IPS DF 6.9 (cell line): ENCODE results near the gene DDOST.

Experiments used
- DNase-seq: peaks from one replicate; pipeline ENCODE4 v3.0.0-alpha.2; 2013; ENCODE audit warnings: low read depth, low spot score
- H3K27ac ChIP-seq: one replicate; pipeline ENCODE4 v1.5.1; 2013; ENCODE audit warnings: low read length, control low read depth
- H3K27me3 ChIP-seq: 2 replicates; pipeline ENCODE4 v1.6.1; 2013; ENCODE audit warnings: mild to moderate bottlenecking, low read length; ENCODE audit not compliant: control insufficient read depth, insufficient read depth
- H3K36me3 ChIP-seq: 2 replicates; pipeline ENCODE4 v1.6.1; 2013; ENCODE audit warnings: low read length; ENCODE audit not compliant: control insufficient read depth, insufficient read depth
- H3K4me1 ChIP-seq: 2 replicates; pipeline ENCODE4 v1.6.1; 2013; ENCODE audit warnings: low read length; ENCODE audit not compliant: control insufficient read depth, insufficient read depth
- H3K4me3 ChIP-seq: 2 replicates; pipeline ENCODE4 v1.5.1; 2013; ENCODE audit warnings: mild to moderate bottlenecking, low read length
- H3K9me3 ChIP-seq: 2 replicates; pipeline ENCODE4 v1.6.1; 2013; ENCODE audit warnings: low read length, inconsistent platforms; ENCODE audit not compliant: control insufficient read depth, insufficient read depth
- WGBS: extraction: QIAGEN DNeasy Blood & Tissue Kit; methylation state at CpG from one replicate; pipeline ENCODE4 v1.1.7; 2013; ENCODE audit warnings: mixed read lengths, missing lambda C conversion rate; ENCODE audit not compliant: insufficient read length, insufficient coverage; 5-methylcytosine and 5-hydroxymethylcytosine counted together

Gene DDOST

DNA sequence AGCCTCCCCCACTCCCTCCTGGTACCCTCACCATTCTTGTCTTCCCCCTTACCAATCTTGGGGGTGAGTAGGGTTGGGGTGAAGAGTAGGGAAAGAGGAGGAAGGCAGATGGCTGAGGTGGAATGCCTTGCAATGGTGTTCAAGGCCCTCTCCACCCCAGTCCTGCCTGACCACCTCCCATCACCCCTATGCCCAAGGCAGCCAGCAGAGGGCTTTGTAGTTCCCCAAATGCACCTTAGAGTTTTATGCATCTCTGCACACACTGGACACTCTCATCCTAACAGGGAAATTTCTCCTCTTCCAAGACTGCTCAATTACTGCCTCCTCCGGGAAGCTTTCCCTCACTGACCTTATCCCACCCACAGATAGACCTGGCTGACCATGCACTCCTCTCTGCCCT lies 41.2 kb upstream of the DDOST start:
- Histone ChIP-seq H3K27me3 (no peaks in the 10 kb centered on the region), H3K4me3 (no peak overlapping the region), H3K27ac (no peak overlapping the region), H3K36me3 (no peaks in the 10 kb centered on the region; the same call in 1 of the 2 replicates), H3K4me1 (peaks cover 6% of the 10 kb centered on the region), H3K9me3 (no peaks in the 10 kb centered on the region)
- WGBS = no CpG with 5 or more reads among the region's 1 CpG
- DNase-seq = no peak

DNA sequence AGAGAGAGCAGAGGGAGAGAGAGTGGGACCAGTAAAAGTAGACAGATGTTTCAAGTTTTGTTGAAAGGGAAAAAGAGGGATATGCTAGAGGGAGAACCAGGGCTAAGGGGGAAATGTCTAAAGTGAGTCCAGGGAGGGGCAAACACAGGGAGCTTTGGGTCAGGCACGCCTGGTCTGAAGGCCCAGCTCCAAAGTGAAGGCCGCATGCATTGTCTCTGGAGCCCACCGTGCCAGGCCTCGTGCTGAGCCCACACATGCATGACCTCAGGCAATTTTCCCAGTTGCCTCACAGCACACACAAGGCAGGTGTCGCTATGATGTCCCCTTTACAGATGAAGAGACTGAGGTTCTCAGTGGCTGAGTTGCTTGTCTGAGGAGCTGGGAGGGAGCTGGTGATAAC lies 40.7 kb upstream of the DDOST start:
- WGBS = no CpG with 5 or more reads among the region's 5 CpGs
- Histone ChIP-seq H3K4me1 (peaks cover 6% of the 10 kb centered on the region), H3K4me3 (no peak overlapping the region), H3K36me3 (no peaks in the 10 kb centered on the region), H3K27me3 (no peaks in the 10 kb centered on the region), H3K27ac (no peak overlapping the region), H3K9me3 (no peaks in the 10 kb centered on the region)
- DNase-seq = no peak

DNA sequence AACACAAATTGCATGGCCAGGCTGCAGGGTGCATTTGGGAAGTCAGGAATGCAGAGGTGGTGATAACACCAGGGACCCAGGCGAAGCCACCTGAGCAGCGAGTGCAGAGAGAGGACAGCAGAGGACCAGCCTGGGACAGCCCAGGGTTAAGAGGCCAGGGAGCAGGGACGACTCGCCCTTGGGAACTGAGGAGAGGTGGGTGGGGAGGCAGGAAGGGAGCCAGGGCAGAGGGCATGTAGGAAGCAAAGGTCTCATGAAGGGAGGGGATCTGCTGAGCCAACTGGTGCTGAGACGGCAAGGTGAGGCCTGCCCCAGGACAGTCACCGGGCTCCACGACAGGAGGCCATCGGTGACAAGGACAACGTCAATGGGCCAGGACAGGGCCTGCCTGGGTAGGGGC lies 40.3 kb upstream of the DDOST start:
- no peaks in the 10 kb centered on the region for H3K9me3 ChIP-seq
- H3K36me3 ChIP-seq = no peaks in the 10 kb centered on the region
- no peaks in the 10 kb centered on the region for H3K27me3 ChIP-seq
- no peak overlapping the region for H3K4me3 ChIP-seq
- WGBS = no CpG with 5 or more reads among the region's 9 CpGs
- no peak for DNase-seq
- peaks cover 6% of the 10 kb centered on the region for H3K4me1 ChIP-seq
- no peak overlapping the region for H3K27ac ChIP-seq

DNA sequence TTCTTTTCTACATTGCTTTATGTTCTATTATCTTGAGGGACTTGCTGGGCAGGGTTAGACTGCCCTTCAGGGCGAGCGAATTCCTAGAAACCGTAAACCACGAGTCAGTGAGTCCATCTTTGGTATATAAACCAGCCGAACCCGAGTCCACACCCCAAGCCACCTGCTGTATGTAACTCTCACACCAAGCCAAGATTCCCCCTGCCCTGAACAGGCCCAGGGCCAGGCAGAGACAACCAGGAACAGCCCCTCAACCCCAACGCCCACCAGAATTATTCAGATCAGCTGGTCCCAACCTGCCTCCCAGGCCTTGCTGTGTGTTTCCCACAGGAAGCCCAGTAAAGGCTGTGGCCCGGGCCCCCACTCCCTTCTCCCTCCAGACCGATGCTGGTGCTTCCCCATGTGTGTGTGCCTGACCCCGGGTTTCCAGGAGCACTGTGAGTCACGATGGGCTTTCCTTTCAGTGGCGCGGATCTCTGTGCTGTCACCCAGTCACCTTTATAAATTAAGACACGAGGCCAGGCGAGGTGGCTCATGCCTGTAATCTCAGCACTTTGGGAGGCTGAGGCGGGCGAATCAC lies 39.6 kb upstream of the DDOST start:
- Histone ChIP-seq H3K4me3 (no peak overlapping the region), H3K36me3 (no peaks in the 10 kb centered on the region), H3K9me3 (no peaks in the 10 kb centered on the region), H3K4me1 (peaks cover 6% of the 10 kb centered on the region), H3K27me3 (no peaks in the 10 kb centered on the region), H3K27ac (no peak overlapping the region)
- DNase-seq = no peak
- no CpG with 5 or more reads among the region's 17 CpGs for WGBS

DNA sequence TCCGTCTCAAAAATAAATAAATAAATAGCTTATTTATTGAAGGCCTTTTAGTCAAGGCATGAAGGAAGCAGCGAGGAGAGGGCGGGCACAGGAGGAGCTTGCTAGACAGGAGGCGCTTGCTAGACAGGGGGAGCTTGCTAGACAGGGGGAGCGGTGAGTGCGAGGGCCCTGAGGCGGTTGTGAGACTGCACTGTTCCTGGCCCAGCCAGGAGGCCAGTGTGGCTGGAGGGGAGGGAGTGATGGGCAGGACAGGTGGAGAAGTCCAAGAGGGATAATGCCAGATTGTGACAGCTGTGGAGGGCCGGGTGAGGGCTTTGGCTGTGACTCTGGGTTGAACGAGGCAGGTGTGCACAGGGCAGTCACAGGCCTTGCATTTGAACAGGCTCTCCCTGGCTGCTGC lies 38.4 kb upstream of the DDOST start:
- Histone ChIP-seq H3K4me1 (peaks cover 6% of the 10 kb centered on the region), H3K27ac (no peak overlapping the region), H3K9me3 (no peaks in the 10 kb centered on the region), H3K36me3 (no peaks in the 10 kb centered on the region), H3K27me3 (no peaks in the 10 kb centered on the region), H3K4me3 (no peak overlapping the region)
- no CpG with 5 or more reads among the region's 9 CpGs for WGBS
- DNase-seq = no peak

DNA sequence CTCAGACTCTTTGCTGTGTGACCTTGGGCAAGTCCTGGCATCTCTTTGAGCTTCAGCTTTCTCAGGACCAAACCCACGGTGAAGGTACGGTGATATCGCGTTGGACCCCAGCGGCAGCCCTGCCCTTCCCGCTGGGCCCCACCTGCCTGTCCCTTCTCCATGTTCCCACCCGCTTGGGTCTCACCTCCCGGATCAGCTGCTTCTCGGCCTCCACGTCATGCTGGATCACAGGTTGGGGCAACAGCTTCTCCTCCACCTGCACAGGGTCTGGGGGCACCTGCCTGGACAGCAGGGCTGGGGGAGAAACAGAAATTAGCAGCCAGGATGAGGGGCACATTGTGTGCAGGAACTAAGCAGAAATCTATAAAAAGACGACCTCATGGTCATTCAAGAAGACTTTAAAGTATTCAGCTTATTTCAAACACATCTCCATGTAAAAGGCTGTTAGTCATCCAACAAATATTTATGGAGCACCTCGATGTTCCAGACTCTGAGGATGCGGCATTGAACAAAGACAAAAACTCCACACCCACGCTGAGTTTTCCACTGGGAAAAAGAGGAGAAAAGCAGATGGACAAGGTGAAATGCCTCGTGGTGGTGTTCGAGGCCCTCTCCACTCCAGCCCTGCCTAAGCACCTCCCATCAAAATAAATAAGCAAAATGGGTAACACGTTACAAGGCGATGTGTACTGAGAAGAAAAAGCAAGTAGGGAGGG lies 37.2 kb upstream of the DDOST start:
- H3K9me3 ChIP-seq = no peaks in the 10 kb centered on the region
- H3K4me3 ChIP-seq = no peak overlapping the region
- no peaks in the 10 kb centered on the region for H3K27me3 ChIP-seq
- no CpG with 5 or more reads among the region's 18 CpGs for WGBS
- H3K27ac ChIP-seq = no peak overlapping the region
- no peaks in the 10 kb centered on the region for H3K36me3 ChIP-seq
- no peak for DNase-seq
- H3K4me1 ChIP-seq = peaks cover 6% of the 10 kb centered on the region

DNA sequence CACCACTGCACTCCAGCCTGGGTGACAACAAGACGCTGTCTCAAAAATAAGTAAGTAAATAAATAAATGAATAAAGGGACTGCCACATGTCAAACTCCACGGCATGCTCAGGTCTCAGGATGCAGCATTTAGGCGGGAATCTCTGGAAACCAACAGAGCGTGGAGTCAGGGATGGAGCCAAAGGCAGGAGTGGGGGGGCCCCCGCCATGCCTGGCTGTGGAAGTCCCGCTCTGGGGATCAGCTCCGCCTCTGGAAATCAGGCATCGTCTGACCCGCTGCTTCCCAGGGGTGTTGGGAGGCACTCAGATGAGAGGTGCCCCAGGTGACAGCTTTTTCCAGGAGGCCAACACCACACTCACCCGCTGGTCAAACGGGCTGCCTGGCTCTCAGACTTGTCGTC lies 36.4 kb upstream of the DDOST start:
- Histone ChIP-seq H3K4me1 (peaks cover 6% of the 10 kb centered on the region), H3K9me3 (no peaks in the 10 kb centered on the region), H3K27me3 (no peaks in the 10 kb centered on the region), H3K36me3 (no peaks in the 10 kb centered on the region), H3K27ac (no peak overlapping the region), H3K4me3 (no peak overlapping the region)
- DNase-seq = no peak
- WGBS = no CpG with 5 or more reads among the region's 12 CpGs

DNA sequence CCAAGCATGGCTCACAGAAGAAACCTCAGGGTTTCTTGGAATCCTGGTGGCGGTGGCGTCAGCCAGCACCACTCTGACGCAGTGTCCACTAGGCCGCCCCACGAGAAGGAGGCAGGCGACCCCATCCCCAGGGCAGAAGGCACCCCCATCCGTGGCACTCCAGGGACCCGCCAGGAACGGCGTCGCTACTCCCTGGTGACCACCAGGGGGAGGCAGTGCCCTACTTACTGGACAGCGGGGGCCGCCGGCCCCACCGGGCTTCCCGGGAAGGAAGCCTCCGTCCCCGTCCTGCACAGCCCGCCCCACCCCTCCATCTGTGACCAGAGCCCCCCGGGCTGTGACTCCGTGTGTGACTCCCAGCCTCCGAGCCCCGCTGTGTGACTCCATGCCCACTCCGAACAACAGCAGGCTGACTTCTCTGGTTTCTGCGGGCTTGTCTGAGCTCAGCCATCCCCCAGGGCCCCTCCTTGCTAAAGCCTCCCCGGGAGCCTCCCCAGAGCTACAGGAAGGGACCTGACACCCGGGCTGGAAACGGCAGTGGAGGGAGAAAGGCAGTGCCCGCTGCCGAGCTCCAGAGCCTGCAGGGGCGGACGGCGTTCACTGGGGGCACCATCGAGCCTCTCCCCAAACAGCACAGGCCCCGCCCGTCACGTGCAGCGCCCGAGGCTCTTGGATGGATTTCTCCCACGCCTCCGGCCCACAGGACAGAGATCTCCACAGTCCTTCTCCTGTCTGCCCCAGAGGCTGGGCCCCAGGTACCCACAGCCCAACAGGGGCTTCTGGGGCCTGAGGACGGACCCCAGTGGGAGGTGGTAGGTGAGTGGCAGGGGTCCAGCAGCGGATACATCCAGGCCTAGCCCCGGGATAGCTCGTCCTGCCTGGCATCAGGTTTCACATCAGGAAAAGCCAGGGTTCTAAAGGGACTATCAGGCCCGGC lies 35.5 kb upstream of the DDOST start:
- peak; percentile 54 for DNase-seq
- Histone ChIP-seq H3K27ac (no peak overlapping the region), H3K27me3 (no peaks in the 10 kb centered on the region), H3K36me3 (no peaks in the 10 kb centered on the region), H3K4me1 (peaks cover 6% of the 10 kb centered on the region), H3K4me3 (peak overlapping the region; percentile 49; the same call in 1 of the 2 replicates), H3K9me3 (no peaks in the 10 kb centered on the region)
- no CpG with 5 or more reads among the region's 46 CpGs for WGBS

DNA sequence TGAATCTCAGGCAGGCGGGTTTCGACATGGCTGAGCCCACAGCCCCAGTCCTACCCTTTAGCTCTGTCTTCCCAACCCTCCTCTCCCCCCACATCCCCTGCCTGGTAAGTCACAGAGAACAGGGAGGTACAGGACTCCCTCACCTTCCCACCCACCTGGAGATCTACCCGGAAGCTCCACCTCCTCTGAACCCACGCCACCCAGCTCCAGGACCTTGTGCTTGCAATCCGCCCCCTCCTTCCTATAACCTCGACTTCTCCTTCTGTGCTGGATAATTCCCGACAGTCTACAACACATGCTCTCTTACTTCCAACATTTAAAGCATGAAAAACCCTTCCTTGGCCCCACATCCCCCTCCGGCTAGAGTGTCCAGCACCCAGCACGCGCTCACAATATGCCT lies 34.3 kb upstream of the DDOST start:
- WGBS = no CpG with 5 or more reads among the region's 10 CpGs
- no peak overlapping the region for H3K4me3 ChIP-seq

DNA sequence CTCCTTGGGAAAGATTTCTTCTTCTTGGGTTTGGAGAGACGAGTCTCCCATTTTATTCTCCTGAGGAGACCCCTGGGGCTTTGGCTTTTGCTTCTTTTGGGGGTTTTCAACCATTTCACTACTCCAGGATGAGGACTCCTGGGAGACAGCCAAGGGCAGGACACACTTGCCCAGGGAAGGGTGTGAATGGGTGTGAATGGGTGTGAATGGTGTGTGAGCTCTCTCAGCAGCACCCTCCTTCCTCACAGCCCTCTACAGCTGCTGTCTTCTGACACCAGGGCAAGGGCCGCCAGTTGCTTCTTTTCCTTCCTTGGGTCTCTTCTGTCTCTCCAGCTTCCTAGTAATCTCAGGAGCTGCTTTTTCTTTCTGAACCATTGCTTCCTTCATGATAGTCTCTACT lies 32.5 kb upstream of the DDOST start:
- WGBS = no CpG with 5 or more reads among the region's 2 CpGs
- Histone ChIP-seq H3K27ac (no peak overlapping the region), H3K9me3 (no peaks in the 10 kb centered on the region), H3K27me3 (no peaks in the 10 kb centered on the region), H3K36me3 (no peaks in the 10 kb centered on the region), H3K4me3 (no peak overlapping the region), H3K4me1 (peaks cover 6% of the 10 kb centered on the region)
- DNase-seq = no peak

More for the DNA sequence above, 34.3 kb upstream of the DDOST start:
- H3K9me3 ChIP-seq = no peaks in the 10 kb centered on the region
- no peaks in the 10 kb centered on the region for H3K36me3 ChIP-seq
- H3K4me1 ChIP-seq = peaks cover 6% of the 10 kb centered on the region
- no peak overlapping the region for H3K27ac ChIP-seq
- DNase-seq = no peak
- H3K27me3 ChIP-seq = no peaks in the 10 kb centered on the region
